Kidney (tissue), 14 donors: ENCODE results near the gene FGF5. TPM values are rescaled to one million over a fixed set of nuclear protein-coding genes. Genes with fewer than 3 reads are reported as not detected.
"Not testable (repeated sequence)": the region's sequence is repeated elsewhere in the genome, so short reads cannot be mapped to it uniquely, and the experiment has no call there.

Source experiments
- DNase-seq, 5 donors: peaks; one replicate each; pipeline ENCODE4 v3.0.0-alpha.2; 2013 to 2020
- FAIRE-seq: peaks from 2 replicates; lab custom pipeline; 2012; peaks lifted over from hg19 to GRCh38; lab: Jason Lieb, UNC
- H3K27ac ChIP-seq, 2 donors: one replicate each; pipeline ENCODE4 v1.7.0; 2013; ENCODE audit warnings: low read depth in 2 of 2, low read length in 2 of 2, inconsistent platforms in 1 of 2
- H3K27me3 ChIP-seq: one replicate; pipeline ENCODE4 v1.7.1; 2013; ENCODE audit warnings: low read length, inconsistent platforms; ENCODE audit not compliant: control insufficient read depth, insufficient read depth
- H3K36me3 ChIP-seq, 3 donors: one replicate each; pipeline versions ENCODE4 v1.7.0 to v1.7.1; 2013; ENCODE audit warnings: low read length in 3 of 3, control low read depth in 1 of 3, inconsistent platforms in 1 of 3; ENCODE audit not compliant: insufficient read depth in 3 of 3, control insufficient read depth in 2 of 3
- H3K4me1 ChIP-seq, 3 donors: one replicate each; pipeline versions ENCODE4 v1.7.0 to v1.7.1; 2013; ENCODE audit warnings: low read length in 3 of 3, inconsistent platforms in 1 of 3, low read depth in 1 of 3; ENCODE audit not compliant: control insufficient read depth in 2 of 3, insufficient read depth in 2 of 3
- H3K4me3 ChIP-seq, 3 donors: one replicate each; pipeline versions ENCODE4 v1.7.0 to v1.8.1; 2013; ENCODE audit warnings: low read length in 3 of 3, control low read depth in 1 of 3, inconsistent platforms in 1 of 3
- H3K9ac ChIP-seq, 3 donors: one replicate each; pipeline versions ENCODE4 v1.7.0 to v1.7.1; 2013; ENCODE audit warnings: low read length in 3 of 3, control low read depth in 1 of 3, inconsistent platforms in 1 of 3
- H3K9me3 ChIP-seq, 3 donors: one replicate each; pipeline versions ENCODE4 v1.7.0 to v1.7.1; 2013; ENCODE audit warnings: low read length in 3 of 3, control low read depth in 1 of 3, inconsistent platforms in 1 of 3; ENCODE audit not compliant: control insufficient read depth in 2 of 3, insufficient read depth in 1 of 3
- CTCF ChIP-seq: IDR thresholded peaks from 3 replicates; pipeline ENCODE4 v1.5.1; 2012; ENCODE audit warnings: mild to moderate bottlenecking, moderate library complexity, borderline replicate concordance; ENCODE audit not compliant: insufficient read depth; ENCODE audit errors: extremely low read depth
- intact Hi-C: fragments of 100-400 bp; cut with DNase I; formaldehyde crosslinking; loops from one replicate; pipeline ENCODE4 v1.11.1; 2022
- polyA plus RNA-seq: library from polyadenylated mRNA; stranded (reverse); fragments of 350-450 nt; fragmentation: Illumina TruSeq; extraction: RNeasy Lipid Tissue Mini Kit (QIAGEN cat#74804); gene quantifications from one replicate; pipeline ENCODE4 v1.2.3, GENCODE V29; 2014; ENCODE audit warnings: low read depth, low replicate concordance; ENCODE audit not compliant: insufficient read depth
- total RNA-seq: library from RNA; stranded (reverse); fragmentation: NEBNext Ultra II Directional; extraction: Animal tissue kit (Norgen Biotek cat#: 25700); gene quantifications from one replicate; pipeline ENCODE4 v1.2.1, GENCODE V29; 2021
- donor health status: control.
- donor health status: control.
- donor health status: control.
- donor health status: control.
- donor health status: control.
- donor health status: DM: yes; HTN: yes; CAD: no.
- donor health status: Normal renal cell carcinoma (clear cell type).

The FGF5 gene
- total and polyA plus RNA-seq, 2 donors from 2014 or later = 0.09 to 0.13 TPM

GRCh38 chr4:80240976-80241375 lies 25.5 kb upstream of the FGF5 start:
- H3K27me3 ChIP-seq = no peaks in the 10 kb centered on the region
- no peaks in the 10 kb centered on the region for H3K9me3 ChIP-seq
- H3K9ac ChIP-seq = no peak overlapping the region
- FAIRE-seq (no peak), DNase-seq (no peak)
- no peaks in the 10 kb centered on the region for H3K36me3 ChIP-seq
- no peak overlapping the region for H3K4me3 ChIP-seq
- no peak for TF ChIP-seq CTCF
- intact Hi-C loops = no loop called here
- H3K4me1 ChIP-seq = no peaks in the 10 kb centered on the region
- H3K27ac ChIP-seq = no peak overlapping the region

GRCh38 chr4:80243274-80244018 lies 23.0 kb upstream of the FGF5 start:
- Histone ChIP-seq H3K9me3 (no peaks in the 10 kb centered on the region), H3K9ac (no peak overlapping the region), H3K27ac (no peak overlapping the region), H3K27me3 (no peaks in the 10 kb centered on the region), H3K36me3 (no peaks in the 10 kb centered on the region), H3K4me3 (no peak overlapping the region), H3K4me1 (no peaks in the 10 kb centered on the region)
- no peak for TF ChIP-seq CTCF
- intact Hi-C loops = no loop called here
- DNase-seq (no peak), FAIRE-seq (no peak)

GRCh38 chr4:80247484-80247883 lies 19.0 kb upstream of the FGF5 start:
- DNase-seq, H3K27ac ChIP-seq, intact Hi-C loops, FAIRE-seq, H3K27me3 ChIP-seq, H3K9ac ChIP-seq, H3K4me3 ChIP-seq, H3K36me3 ChIP-seq, H3K4me1 ChIP-seq, H3K9me3 ChIP-seq: not testable (repeated sequence)

GRCh38 chr4:80249144-80249543 lies 17.3 kb upstream of the FGF5 start:
- Histone ChIP-seq H3K27ac (no peak overlapping the region), H3K4me3 (no peak overlapping the region), H3K9ac (no peak overlapping the region), H3K4me1 (no peaks in the 10 kb centered on the region), H3K9me3 (no peaks in the 10 kb centered on the region), H3K36me3 (no peaks in the 10 kb centered on the region), H3K27me3 (no peaks in the 10 kb centered on the region)
- DNase-seq = no peak
- no peak for FAIRE-seq
- intact Hi-C loops = no loop called here
- TF ChIP-seq CTCF = no peak
